HG02588 (cell line): ENCODE measurements around the gene LCNL1.

Experiments
- ATAC-seq: cut with Tn5 transposase; IDR thresholded peaks from one replicate; pipeline ENCODE4 v1.9.1; 2021; ENCODE audit warnings: mild to moderate bottlenecking, moderate library complexity; ENCODE audit not compliant: unreplicated experiment

LCNL1 gene

GRCh38 chr9:136958473-136958872 lies 24.3 kb upstream of the LCNL1 start:
- ATAC-seq = no peak

GRCh38 chr9:136958898-136959850 lies 23.6 kb upstream of the LCNL1 start:
- ATAC-seq = no peak

- ATAC-seq = no peak
These were observed 22.4 kb upstream of the LCNL1 start for GRCh38 chr9:136960212-136960937.

- ATAC-seq = no peak
These were observed 21.9 kb upstream of the LCNL1 start for GRCh38 chr9:136960938-136961275.

- ATAC-seq = no peak
These were observed 21.3 kb upstream of the LCNL1 start for GRCh38 chr9:136961279-136962065.

- ATAC-seq = no peak
These were observed 20.6 kb upstream of the LCNL1 start for GRCh38 chr9:136962163-136962562.

GRCh38 chr9:136962701-136963248 lies 20.0 kb upstream of the LCNL1 start:
- no peak for ATAC-seq

- ATAC-seq = no peak
These were observed 19.5 kb upstream of the LCNL1 start for GRCh38 chr9:136963341-136963740.

GRCh38 chr9:136963751-136964150 lies 19.0 kb upstream of the LCNL1 start:
- ATAC-seq = no peak

GRCh38 chr9:136964171-136964689 lies 18.6 kb upstream of the LCNL1 start:
- no peak for ATAC-seq

GRCh38 chr9:136964833-136965422 lies 17.9 kb upstream of the LCNL1 start:
- ATAC-seq = no peak

GRCh38 chr9:136965771-136966484 lies 16.9 kb upstream of the LCNL1 start:
- ATAC-seq = no peak

- no peak for ATAC-seq
These were observed 14.3 kb upstream of the LCNL1 start for GRCh38 chr9:136968333-136969127.

- ATAC-seq = no peak
These were observed 13.6 kb upstream of the LCNL1 start for GRCh38 chr9:136969150-136969549.

- no peak for ATAC-seq
These were observed 13.0 kb upstream of the LCNL1 start for GRCh38 chr9:136969774-136970173.

GRCh38 chr9:136970361-136970760 lies 12.4 kb upstream of the LCNL1 start:
- no peak for ATAC-seq

- no peak for ATAC-seq
These were observed 11.0 kb upstream of the LCNL1 start for GRCh38 chr9:136971746-136972145.

- no peak for ATAC-seq
These were observed 10.5 kb upstream of the LCNL1 start for GRCh38 chr9:136972335-136972734.

GRCh38 chr9:136972743-136973142 lies 10.1 kb upstream of the LCNL1 start:
- no peak for ATAC-seq
